WERI-Rb-1 (cell line): ENCODE results near the gene COG4.

Source experiments
- DNase-seq: peaks from one replicate; pipeline ENCODE4 v3.0.0-alpha.2; 2020
- H3K27ac ChIP-seq: fragments of 250-450 bp; sonication (Bioruptor Pico); 2 replicates; pipeline ENCODE4 v1.5.1; 2020; ENCODE audit warnings: mild to moderate bottlenecking, moderate library complexity
- H3K27me3 ChIP-seq: fragments of 250-450 bp; sonication (Bioruptor Pico); 2 replicates; pipeline ENCODE4 v1.5.1; 2021; ENCODE audit warnings: mild to moderate bottlenecking, low read depth, moderate library complexity; ENCODE audit not compliant: insufficient read depth, severe bottlenecking
- H3K36me3 ChIP-seq: fragments of 250-450 bp; sonication (Bioruptor Pico); 2 replicates; pipeline ENCODE4 v1.5.1; 2020; ENCODE audit warnings: mild to moderate bottlenecking, moderate library complexity
- H3K4me3 ChIP-seq: 2 replicates; pipeline ENCODE4 v1.5.1; 2011; ENCODE audit warnings: low read depth, mild to moderate bottlenecking, control low read depth, low read length
- H3K9me3 ChIP-seq: fragments of 250-450 bp; sonication (Bioruptor Pico); 2 replicates; pipeline ENCODE4 v1.5.1; 2021; ENCODE audit warnings: mild to moderate bottlenecking, moderate library complexity; ENCODE audit not compliant: severe bottlenecking
- TF ChIP-seq, protein P1 (sequence below): IDR thresholded peaks from 2 replicates; pipeline ENCODE4 v1.5.1; 2011; ENCODE audit warnings: low read depth, mild to moderate bottlenecking, control low read depth, inconsistent platforms, low read length

Gene COG4

DNA sequence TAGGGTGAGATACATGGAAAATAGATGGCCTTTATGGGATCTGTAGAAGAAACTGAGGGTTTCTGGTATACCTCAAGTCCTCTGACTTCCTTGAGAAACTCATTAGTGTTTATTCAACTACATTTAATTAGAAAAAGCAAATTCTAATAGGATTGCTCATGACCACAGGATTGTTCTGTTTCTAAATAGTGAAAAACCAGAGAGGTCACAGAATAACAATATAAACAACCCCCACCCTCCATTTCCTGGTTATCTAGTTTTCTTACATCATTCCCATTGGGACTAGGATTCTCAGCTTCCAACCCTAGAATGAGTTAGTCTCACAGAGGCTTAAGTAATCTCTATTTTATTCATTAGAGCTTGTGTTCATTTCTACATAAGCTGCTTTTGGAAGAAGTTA lies 30.3 kb upstream of the COG4 start:
- TF ChIP-seq, protein P1, sequence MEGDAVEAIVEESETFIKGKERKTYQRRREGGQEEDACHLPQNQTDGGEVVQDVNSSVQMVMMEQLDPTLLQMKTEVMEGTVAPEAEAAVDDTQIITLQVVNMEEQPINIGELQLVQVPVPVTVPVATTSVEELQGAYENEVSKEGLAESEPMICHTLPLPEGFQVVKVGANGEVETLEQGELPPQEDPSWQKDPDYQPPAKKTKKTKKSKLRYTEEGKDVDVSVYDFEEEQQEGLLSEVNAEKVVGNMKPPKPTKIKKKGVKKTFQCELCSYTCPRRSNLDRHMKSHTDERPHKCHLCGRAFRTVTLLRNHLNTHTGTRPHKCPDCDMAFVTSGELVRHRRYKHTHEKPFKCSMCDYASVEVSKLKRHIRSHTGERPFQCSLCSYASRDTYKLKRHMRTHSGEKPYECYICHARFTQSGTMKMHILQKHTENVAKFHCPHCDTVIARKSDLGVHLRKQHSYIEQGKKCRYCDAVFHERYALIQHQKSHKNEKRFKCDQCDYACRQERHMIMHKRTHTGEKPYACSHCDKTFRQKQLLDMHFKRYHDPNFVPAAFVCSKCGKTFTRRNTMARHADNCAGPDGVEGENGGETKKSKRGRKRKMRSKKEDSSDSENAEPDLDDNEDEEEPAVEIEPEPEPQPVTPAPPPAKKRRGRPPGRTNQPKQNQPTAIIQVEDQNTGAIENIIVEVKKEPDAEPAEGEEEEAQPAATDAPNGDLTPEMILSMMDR: no peak
- H3K36me3 ChIP-seq: peaks cover 98% of the 10 kb centered on the region
- H3K27ac ChIP-seq: no peak overlapping the region
- H3K9me3 ChIP-seq: no peaks in the 10 kb centered on the region
- no peak overlapping the region for H3K4me3 ChIP-seq
- H3K27me3 ChIP-seq: no peaks in the 10 kb centered on the region
- no peak for DNase-seq

DNA sequence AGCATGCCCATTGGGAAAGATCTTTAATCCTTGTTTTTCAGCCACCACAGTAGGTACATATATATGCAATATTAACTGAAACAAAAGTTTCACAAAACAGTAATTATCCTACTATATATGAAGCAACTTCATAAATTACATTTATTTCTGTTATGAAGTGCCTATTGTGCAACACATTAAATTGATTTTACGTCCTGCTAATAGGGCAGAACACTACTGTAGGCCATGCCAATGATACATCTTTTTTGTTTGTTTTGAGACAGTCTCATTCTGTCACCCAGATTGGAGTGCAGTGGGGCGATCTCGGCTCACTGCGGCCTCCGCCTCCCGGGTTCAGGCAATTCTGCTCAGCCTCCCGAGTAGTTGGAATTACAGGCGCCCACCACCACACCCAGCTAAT lies 29.3 kb upstream of the COG4 start:
- Histone ChIP-seq H3K4me3 (no peak overlapping the region), H3K27me3 (no peaks in the 10 kb centered on the region), H3K9me3 (no peaks in the 10 kb centered on the region), H3K36me3 (peaks cover 98% of the 10 kb centered on the region), H3K27ac (no peak overlapping the region)
- TF ChIP-seq, protein P1: no peak
- no peak for DNase-seq

DNA sequence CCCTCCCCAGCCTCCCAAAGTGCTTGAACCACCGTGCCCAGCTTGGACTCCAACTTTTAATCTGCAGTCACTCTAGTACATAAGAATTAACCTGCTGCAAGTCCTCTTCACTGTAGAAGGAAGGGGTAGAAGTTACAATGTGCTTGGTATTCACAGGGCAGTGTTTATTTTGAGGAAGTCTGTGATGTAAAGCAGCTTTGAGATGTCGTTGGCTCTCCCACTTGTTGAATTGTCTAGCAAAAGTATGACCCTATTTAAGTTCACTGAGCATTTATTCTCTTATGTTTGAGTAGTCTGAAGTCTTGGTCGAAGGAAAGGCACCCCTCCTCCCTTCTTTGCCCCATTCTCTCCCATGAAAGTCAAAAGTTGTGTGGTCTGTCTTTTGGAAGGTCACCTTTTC lies 28.4 kb upstream of the COG4 start:
- Histone ChIP-seq H3K36me3 (peaks cover 96% of the 10 kb centered on the region), H3K9me3 (no peaks in the 10 kb centered on the region), H3K27ac (no peak overlapping the region), H3K4me3 (no peak overlapping the region), H3K27me3 (no peaks in the 10 kb centered on the region)
- TF ChIP-seq, protein P1: no peak
- DNase-seq: no peak

DNA sequence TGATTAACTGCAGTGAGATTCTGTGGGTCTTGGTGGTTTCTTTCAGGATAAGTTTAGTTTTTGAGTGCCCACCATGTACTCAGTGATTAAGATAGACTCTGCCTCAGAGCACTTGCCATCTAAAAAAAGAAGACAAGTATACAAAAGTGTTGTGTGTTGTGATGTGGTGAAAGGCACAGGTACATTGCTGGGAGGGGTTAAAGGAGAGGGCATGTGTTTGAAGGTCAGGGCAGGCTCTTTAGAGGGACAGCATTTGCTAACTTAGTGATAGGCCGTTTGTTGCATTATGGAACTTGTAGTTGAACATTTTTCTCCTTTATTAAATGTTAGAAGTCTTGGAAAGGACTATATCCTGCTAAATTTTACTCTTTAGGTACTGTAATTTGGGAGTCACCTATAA lies 26.7 kb upstream of the COG4 start:
- Histone ChIP-seq H3K9me3 (no peaks in the 10 kb centered on the region), H3K27me3 (no peaks in the 10 kb centered on the region), H3K36me3 (peaks cover 98% of the 10 kb centered on the region), H3K4me3 (no peak overlapping the region), H3K27ac (no peak overlapping the region)
- TF ChIP-seq, protein P1: no peak
- DNase-seq: no peak

DNA sequence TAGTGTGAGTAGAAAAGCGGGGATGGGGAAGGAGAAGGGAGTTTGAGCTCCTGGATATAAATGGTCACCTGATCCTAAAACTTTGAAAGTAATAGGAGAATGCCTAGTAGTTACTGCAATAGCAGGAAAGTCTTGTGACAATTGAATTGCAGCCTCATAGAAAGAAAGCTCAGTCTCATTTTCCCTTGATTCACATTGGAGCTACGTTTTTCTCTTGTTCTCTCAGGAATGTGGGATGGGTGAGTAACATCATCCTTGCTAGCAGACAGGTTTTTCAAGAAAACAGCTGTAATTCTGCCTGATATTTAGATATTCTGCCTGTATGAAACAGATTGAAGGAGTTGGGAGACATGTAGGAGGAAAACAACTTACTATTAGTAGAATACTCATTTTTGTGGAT lies 25.6 kb upstream of the COG4 start:
- TF ChIP-seq, protein P1: no peak
- Histone ChIP-seq H3K4me3 (no peak overlapping the region), H3K27ac (no peak overlapping the region), H3K36me3 (peaks cover 98% of the 10 kb centered on the region), H3K27me3 (no peaks in the 10 kb centered on the region), H3K9me3 (no peaks in the 10 kb centered on the region)
- DNase-seq: no peak

DNA sequence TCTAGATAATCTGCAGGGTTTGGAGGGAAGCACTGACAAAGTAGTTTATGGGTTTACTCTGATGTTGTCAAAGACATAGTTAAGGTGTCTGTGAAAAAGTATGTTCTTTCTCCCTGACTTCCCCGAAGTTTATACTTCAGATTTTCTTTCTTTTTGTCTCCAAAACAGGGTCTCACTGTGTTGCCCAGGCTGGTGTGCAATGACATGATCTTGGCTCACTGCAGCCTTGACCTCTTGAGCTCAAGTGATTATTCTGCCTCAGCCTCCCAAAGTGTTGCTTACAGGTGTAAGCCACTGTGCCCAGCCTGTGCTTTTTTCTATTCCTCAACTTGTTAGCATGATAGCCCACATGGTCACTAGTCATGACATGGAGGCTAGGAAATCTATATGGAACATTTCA lies 21.2 kb upstream of the COG4 start:
- H3K9me3 ChIP-seq: no peaks in the 10 kb centered on the region
- no peak overlapping the region for H3K4me3 ChIP-seq
- H3K36me3 ChIP-seq: peaks cover 97% of the 10 kb centered on the region
- H3K27ac ChIP-seq: no peak overlapping the region
- no peaks in the 10 kb centered on the region for H3K27me3 ChIP-seq
- TF ChIP-seq, protein P1: no peak
- no peak for DNase-seq
